K562 (cell line): Measurements from ENCODE around the gene LRMDA.

ENCODE experiments used
- CBX2 ChIP-seq: fragments of 200-600 bp; sonication (generic); IDR thresholded peaks from one replicate; pipeline ENCODE4 v1.6.1; 2012; ENCODE audit warnings: mild to moderate bottlenecking, low read length, inconsistent platforms; ENCODE audit not compliant: insufficient read depth, poor library complexity, severe bottlenecking
- CEBPB ChIP-seq: fragments of 450-650 bp; IDR thresholded peaks from 2 replicates; pipeline ENCODE4 v1.6.1; 2016; ENCODE audit warnings: missing genetic modification characterization, missing compliant biosample characterization
- CTCF ChIP-seq, 3 experiments: IDR thresholded peaks in 2 of 3; conservative IDR thresholded peaks in 1 of 3; 2 replicates each; pipeline ENCODE4 v1.5.1; 2011 to 2012; ENCODE audit warnings: low read length in 3 of 3, mild to moderate bottlenecking in 3 of 3, control low read depth in 2 of 3, improper control_type of control experiment in 1 of 3, inconsistent platforms in 1 of 3, low read depth in 1 of 3, mixed read lengths in 1 of 3, moderate library complexity in 1 of 3; ENCODE audit not compliant: insufficient read depth in 2 of 3
- FOXP1 ChIP-seq: sonication (generic); formaldehyde crosslinking; IDR thresholded peaks from 2 replicates; pipeline ENCODE4 v1.8.0; 2022; ENCODE audit warnings: mild to moderate bottlenecking, missing genetic modification reagents
- KLF13 ChIP-seq: fragments of 450-650 bp; IDR thresholded peaks from 2 replicates; pipeline ENCODE4 v1.6.1; 2016; ENCODE audit warnings: missing genetic modification characterization, low read depth, mild to moderate bottlenecking, missing compliant biosample characterization, moderate library complexity, borderline replicate concordance
- MYNN ChIP-seq, 2 experiments: sonication (generic); formaldehyde crosslinking in 1 of 2; IDR thresholded peaks; 2 replicates each; pipeline versions ENCODE4 v1.5.0 to v1.6.1; 2016 to 2020; ENCODE audit warnings: antibody characterized with exemption in 1 of 2, missing genetic modification reagents in 1 of 2
- NR2C2 ChIP-seq, 2 experiments: fragments of 200-800 bp in 1 of 2; sonication (Bioruptor generic) in 1 of 2; sonication (generic) in 1 of 2; formaldehyde crosslinking in 1 of 2; IDR thresholded peaks; 2 replicates each; pipeline versions ENCODE4 v1.6.1 to v1.8.0; 2016 to 2022; ENCODE audit warnings: mild to moderate bottlenecking in 1 of 2, missing compliant biosample characterization in 1 of 2, missing genetic modification characterization in 1 of 2, missing genetic modification reagents in 1 of 2
- POLR2AphosphoS5 ChIP-seq: IDR thresholded peaks from 2 replicates; pipeline ENCODE4 v1.6.1; 2011; ENCODE audit warnings: mild to moderate bottlenecking, low read depth, low read length, moderate library complexity; ENCODE audit not compliant: control insufficient read depth, insufficient read depth
- RAD21 ChIP-seq, 2 experiments: fragments of 250-450 bp in 1 of 2; fragments of 450-650 bp in 1 of 2; sonication (Bioruptor Pico) in 1 of 2; formaldehyde crosslinking in 1 of 2; IDR thresholded peaks in 1 of 2; conservative IDR thresholded peaks in 1 of 2; 2 replicates each; pipeline versions ENCODE4 v1.4.0 to v1.8.0; 2020 to 2022; ENCODE audit warnings: mild to moderate bottlenecking in 2 of 2, moderate library complexity in 1 of 2
- SMC3 ChIP-seq: conservative IDR thresholded peaks from 2 replicates; pipeline ENCODE4 v1.6.1; 2011; ENCODE audit warnings: low read depth, low read length, improper control_type of control experiment; ENCODE audit not compliant: insufficient read depth
- SPI1 ChIP-seq: IDR thresholded peaks from 2 replicates; pipeline ENCODE4 v1.6.1; 2011; ENCODE audit warnings: low read depth, low read length, control low read depth, borderline replicate concordance
- ZNF133 ChIP-seq: fragments of 250-450 bp; sonication (Bioruptor Pico); IDR thresholded peaks from 2 replicates; pipeline ENCODE4 v1.4.0; 2020; ENCODE audit warnings: mild to moderate bottlenecking
- ZNF398 ChIP-seq: fragments of 250-450 bp; sonication (Bioruptor Pico); IDR thresholded peaks from 2 replicates; pipeline ENCODE4 v1.8.0; 2021; ENCODE audit warnings: moderate library complexity, mild to moderate bottlenecking, inconsistent platforms

GRCh38 chr10:75662715-75663114, 231.3 kb downstream of the LRMDA start:
- TF ChIP-seq CTCF (IDR thresholded peaks at IDR 0.05 in 2 of 3, conservative IDR thresholded peaks at IDR 0.05 in 1 of 3; ENCODE audit: insufficient read depth in 2 of 3, low read depth in 1 of 3, low read length in 3 of 3) (no peak), POLR2AphosphoS5 (no peak), SMC3 (no peak), KLF13 (tag) (no peak), RAD21 (CRISPR knock-in tag; conservative IDR thresholded peaks at IDR 0.05 in 1 of 2, IDR thresholded peaks at IDR 0.05 in 1 of 2) (no peak), NR2C2 (CRISPR knock-in tag; IDR thresholded peaks at IDR 0.05) (no peak), NR2C2 (tag; IDR thresholded peaks at IDR 0.05) (no peak), CEBPB (tag) (0 out of 2 replicates have a peak, but pooled peaks have one; percentile 16), SPI1 (no peak), ZNF133 (no peak), CBX2 (no peak), MYNN (IDR thresholded peaks at IDR 0.05) (no peak), MYNN (CRISPR knock-in tag; IDR thresholded peaks at IDR 0.05) (no peak), ZNF398 (CRISPR knock-in tag) (no peak), FOXP1 (CRISPR knock-in tag) (no peak)
